RWPE2 (cell line): Measurements from ENCODE around the gene ATG16L1.

Experiments
- ATAC-seq: fragments of 200-7000 bp; cut with Tn5 transposase; 3 replicates; pipeline ENCODE4 v1.9.1; 2021; ENCODE audit warnings: low read depth
- DNase-seq: peaks from one replicate; pipeline ENCODE4 v3.0.0-alpha.2; 2020; ENCODE audit warnings: low spot score
- H3K27ac ChIP-seq: fragments of 450-650 bp; 2 replicates; pipeline ENCODE4 v1.5.1; 2017; ENCODE audit warnings: mild to moderate bottlenecking; ENCODE audit not compliant: poor library complexity, severe bottlenecking
- H3K27me3 ChIP-seq: fragments of 250-450 bp; sonication (Bioruptor Pico); 2 replicates; pipeline ENCODE4 v1.5.1; 2021; ENCODE audit warnings: mild to moderate bottlenecking, moderate library complexity; ENCODE audit not compliant: insufficient read depth, poor library complexity, severe bottlenecking
- H3K36me3 ChIP-seq: fragments of 250-450 bp; sonication (Bioruptor Pico); 2 replicates; pipeline ENCODE4 v1.5.1; 2020; ENCODE audit warnings: low read depth, mild to moderate bottlenecking, moderate library complexity
- H3K4me1 ChIP-seq: fragments of 250-450 bp; sonication (Bioruptor Pico); 2 replicates; pipeline ENCODE4 v1.5.1; 2021; ENCODE audit warnings: mild to moderate bottlenecking, moderate library complexity; ENCODE audit not compliant: insufficient read depth, poor library complexity, severe bottlenecking
- H3K4me3 ChIP-seq: fragments of 250-450 bp; sonication (Bioruptor Pico); 2 replicates; pipeline ENCODE4 v1.5.1; 2021; ENCODE audit warnings: mild to moderate bottlenecking, moderate library complexity; ENCODE audit not compliant: severe bottlenecking
- H3K9me3 ChIP-seq: fragments of 250-450 bp; sonication (Bioruptor Pico); 2 replicates; pipeline ENCODE4 v1.5.1; 2021; ENCODE audit warnings: mild to moderate bottlenecking, moderate library complexity; ENCODE audit not compliant: severe bottlenecking
- CTCF ChIP-seq: fragments of 450-650 bp; IDR thresholded peaks from one replicate; pipeline ENCODE4 v1.5.1; 2017; ENCODE audit warnings: mild to moderate bottlenecking, moderate library complexity; ENCODE audit not compliant: poor library complexity, severe bottlenecking

Gene ATG16L1

GRCh38 chr2:233278921-233279320 is 27.4 kb downstream of the ATG16L1 start:
- no peak for DNase-seq
- no peaks in the 10 kb centered on the region for H3K27me3 ChIP-seq
- H3K27ac ChIP-seq, result no peak overlapping the region
- H3K36me3 ChIP-seq, result peaks cover 98% of the 10 kb centered on the region
- TF ChIP-seq CTCF, result no peak
- no peak overlapping the region for H3K4me3 ChIP-seq
- H3K4me1 ChIP-seq, result no peaks in the 10 kb centered on the region
- H3K9me3 ChIP-seq, result no peaks in the 10 kb centered on the region
- no peak for ATAC-seq

DNA sequence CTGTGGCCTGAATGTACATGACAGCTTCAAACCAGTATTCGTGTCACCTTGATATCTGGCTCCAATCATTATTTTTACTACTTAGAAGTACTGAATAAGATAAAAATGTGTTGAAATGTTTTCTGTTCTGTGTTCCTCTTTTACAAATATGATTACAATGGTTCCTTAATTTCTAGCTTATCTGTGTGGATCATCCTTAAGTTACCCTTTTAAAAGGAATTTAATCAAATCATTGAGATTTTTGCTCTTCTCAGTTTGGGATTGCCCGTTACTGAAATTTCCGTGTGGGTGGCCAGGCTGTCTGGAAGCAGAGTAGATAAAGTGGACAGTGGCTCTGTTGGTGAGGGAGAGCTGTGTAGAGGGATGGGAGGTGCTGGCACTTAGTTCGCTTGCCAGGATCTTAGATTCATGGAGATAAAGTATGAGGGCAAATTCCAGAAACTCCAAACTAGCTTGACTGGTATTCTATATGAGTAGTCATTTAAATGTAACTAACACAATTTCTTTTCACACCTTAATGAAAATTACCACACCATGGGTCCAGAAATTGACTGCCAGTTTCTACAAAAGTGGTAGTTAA is 28.7 kb downstream of the ATG16L1 start:
- no peak for ATAC-seq
- no peak overlapping the region for H3K27ac ChIP-seq
- no peak overlapping the region for H3K4me3 ChIP-seq
- no peaks in the 10 kb centered on the region for H3K4me1 ChIP-seq
- no peaks in the 10 kb centered on the region for H3K27me3 ChIP-seq
- TF ChIP-seq CTCF, result no peak
- H3K36me3 ChIP-seq, result peaks cover 97% of the 10 kb centered on the region
- DNase-seq, result no peak
- no peaks in the 10 kb centered on the region for H3K9me3 ChIP-seq

DNA sequence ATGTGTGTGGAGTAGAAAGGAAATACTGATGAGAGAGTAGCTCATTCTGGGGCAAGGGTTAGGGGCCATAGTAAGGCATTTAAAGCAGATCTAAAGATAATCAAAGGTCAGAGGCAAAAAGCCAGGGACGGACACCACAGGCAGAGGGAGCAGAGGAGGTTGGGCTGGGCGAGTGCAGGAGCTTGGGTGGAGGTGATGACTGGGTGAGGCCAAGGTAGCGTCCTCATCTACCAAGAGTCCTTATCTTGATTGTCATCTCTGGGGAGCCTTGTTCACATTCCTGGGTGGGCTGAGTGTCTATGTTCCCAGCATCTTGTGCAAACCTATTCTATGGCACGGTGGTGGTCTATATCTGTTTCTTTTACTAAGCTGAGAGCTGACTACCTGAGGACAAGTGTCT is 30.1 kb downstream of the ATG16L1 start:
- peaks cover 95% of the 10 kb centered on the region for H3K36me3 ChIP-seq
- H3K4me3 ChIP-seq, result no peak overlapping the region
- DNase-seq (no peak), ATAC-seq (no peak)
- no peak for TF ChIP-seq CTCF
- H3K27me3 ChIP-seq, result no peaks in the 10 kb centered on the region
- H3K27ac ChIP-seq, result no peak overlapping the region
- no peaks in the 10 kb centered on the region for H3K9me3 ChIP-seq
- no peaks in the 10 kb centered on the region for H3K4me1 ChIP-seq

DNA sequence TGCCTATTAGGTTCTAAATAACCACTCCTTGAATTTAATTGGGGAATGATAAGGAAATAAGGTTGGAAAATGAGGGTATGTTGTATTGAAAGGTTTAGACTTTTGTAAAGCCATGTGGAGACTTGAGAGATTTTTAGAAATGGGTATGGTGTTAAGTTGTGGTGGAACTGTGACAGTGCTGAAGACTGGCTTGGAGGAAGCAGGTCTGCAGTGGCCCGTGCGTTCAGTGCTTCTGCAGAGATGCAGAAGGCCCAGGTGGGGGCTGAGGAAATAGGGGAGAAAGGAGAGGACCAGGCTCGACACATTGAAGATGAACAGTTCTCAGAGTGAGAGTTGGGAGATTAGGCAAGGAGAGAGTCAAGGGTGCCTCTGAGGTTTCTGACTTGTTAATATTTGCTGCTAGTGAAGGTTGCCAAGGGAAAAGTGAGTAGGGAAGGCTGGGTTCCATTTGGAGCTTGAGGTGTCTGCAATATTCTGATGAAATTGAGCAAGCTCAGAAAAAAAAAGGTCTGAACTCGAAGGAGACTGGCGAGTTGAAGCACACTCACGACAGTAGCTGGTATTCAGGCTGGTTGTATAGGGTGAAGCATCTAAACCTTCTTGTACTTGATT is 30.6 kb downstream of the ATG16L1 start:
- Histone ChIP-seq H3K36me3 (peaks cover 95% of the 10 kb centered on the region), H3K4me1 (no peaks in the 10 kb centered on the region), H3K27ac (no peak overlapping the region), H3K27me3 (no peaks in the 10 kb centered on the region), H3K4me3 (no peak overlapping the region), H3K9me3 (no peaks in the 10 kb centered on the region)
- no peak for TF ChIP-seq CTCF
- DNase-seq, result no peak
- no peak for ATAC-seq

GRCh38 chr2:233285921-233286320 is 34.4 kb downstream of the ATG16L1 start:
- TF ChIP-seq CTCF, result no peak
- ATAC-seq (no peak), DNase-seq (no peak)
- H3K36me3 ChIP-seq, result peaks cover 95% of the 10 kb centered on the region
- no peak overlapping the region for H3K27ac ChIP-seq
- H3K4me3 ChIP-seq, result no peak overlapping the region
- H3K9me3 ChIP-seq, result no peaks in the 10 kb centered on the region
- no peaks in the 10 kb centered on the region for H3K27me3 ChIP-seq
- no peaks in the 10 kb centered on the region for H3K4me1 ChIP-seq
